Measurements from ENCODE around the gene SKAP1.

Gene SKAP1

GRCh38 chr17:48093341-48094045 lies 336.5 kb downstream of the SKAP1 start:
- no peak for DNase-seq (ENCODE audit: extremely low read depth, low read depth)
- TF ChIP-seq CTCF (IDR thresholded peaks at IDR 0.05; ENCODE audit: low read depth, low read length), result no peak

GRCh38 chr17:48084932-48085331 lies 345.1 kb downstream of the SKAP1 start:
- DNase-seq (ENCODE audit: extremely low read depth, low read depth), result no peak
- TF ChIP-seq CTCF (IDR thresholded peaks at IDR 0.05; ENCODE audit: low read depth, low read length), result no peak

All from AG09319 (cell line).